ENCODE results near the gene PACS1. TPM values are rescaled to one million over a fixed set of nuclear protein-coding genes. Genes with fewer than 3 reads are reported as not detected.

PACS1 gene
- total RNA-seq, 2 experiments from 2014 or later = 76.3 to 78.3 TPM

GRCh38 chr11:66131937-66132632 is 62.0 kb downstream of the PACS1 start:
- Mint-ChIP-seq H3K9me3 (no peaks in the 10 kb centered on the region), H3K27ac (peak overlapping the region; percentile 75), H3K36me3 (ENCODE audit: low read depth) (peaks cover 5% of the 10 kb centered on the region), H3K4me3 (no peak overlapping the region), H3K4me1 (ENCODE audit: low read depth) (peaks cover 69% of the 10 kb centered on the region), H3K27me3 (no peaks in the 10 kb centered on the region)
- CTCF ChIA-PET = interaction anchor here (2.1 to 9.8 kb wide), 2 partner anchors 11 to 63 kb away, joined by 10 to 112 read pairs; partner anchors contain the start of gene PACS1
- DNase-seq (no peak), ATAC-seq (peak; percentile 6)
- intact Hi-C loops (cut with micrococcal nuclease) = no loop called here
- POLR2A ChIA-PET = no interaction called here
- no peak for TF ChIP-seq CTCF (IDR thresholded peaks at IDR 0.05)

- CTCF ChIA-PET = interaction anchor here (0.8 to 9.8 kb wide), 17 partner anchors 8 to 131 kb away, joined by 3 to 112 read pairs (median 5); partner anchors contain the start of genes BANF1, PACS1 and SF3B2
- ATAC-seq = no peak
- Mint-ChIP-seq H3K27me3 (no peaks in the 10 kb centered on the region), H3K9me3 (no peaks in the 10 kb centered on the region), H3K27ac (no peak overlapping the region), H3K36me3 (ENCODE audit: low read depth) (peaks cover 5% of the 10 kb centered on the region), H3K4me1 (ENCODE audit: low read depth) (peaks cover 70% of the 10 kb centered on the region), H3K4me3 (no peak overlapping the region)
- TF ChIP-seq CTCF (IDR thresholded peaks at IDR 0.05) = no peak
- intact Hi-C loops (cut with micrococcal nuclease) = no loop called here
- DNase-seq = no peak
- POLR2A ChIA-PET = interaction anchor here (1.0 to 1.6 kb wide), 3 partner anchors 17 to 65 kb away, joined by 3 to 4 read pairs (median 4); no protein-coding TSS in a partner anchor
These were observed 63.2 kb downstream of the PACS1 start for GRCh38 chr11:66133216-66133775.

GRCh38 chr11:66136752-66137123 is 66.7 kb downstream of the PACS1 start:
- ChIA-PET CTCF (interaction anchor here (0.7 to 9.8 kb wide), 6 partner anchors 10 to 92 kb away, joined by 3 to 112 read pairs (median 6); partner anchors contain the start of gene PACS1), POLR2A (interaction anchor here (0.6 to 1.5 kb wide), 5 partner anchors 9 to 243 kb away, joined by 3 to 7 read pairs (median 4); no protein-coding TSS in a partner anchor)
- Mint-ChIP-seq H3K4me3 (no peak overlapping the region), H3K36me3 (ENCODE audit: low read depth) (peaks cover 10% of the 10 kb centered on the region), H3K9me3 (no peaks in the 10 kb centered on the region), H3K27ac (peak overlapping the region; percentile 62), H3K4me1 (ENCODE audit: low read depth) (peaks cover 62% of the 10 kb centered on the region), H3K27me3 (no peaks in the 10 kb centered on the region)
- TF ChIP-seq CTCF (IDR thresholded peaks at IDR 0.05) = no peak
- DNase-seq (peak; percentile 58), ATAC-seq (no peak)
- intact Hi-C loops (cut with micrococcal nuclease) = no loop called here

- Mint-ChIP-seq H3K27ac (peak overlapping the region; percentile 70), H3K36me3 (ENCODE audit: low read depth) (peaks cover 11% of the 10 kb centered on the region), H3K4me1 (ENCODE audit: low read depth) (peaks cover 65% of the 10 kb centered on the region), H3K27me3 (no peaks in the 10 kb centered on the region), H3K9me3 (no peaks in the 10 kb centered on the region), H3K4me3 (no peak overlapping the region)
- ChIA-PET POLR2A (interaction anchor here (0.6 to 1.0 kb wide), 2 partner anchors 26 to 41 kb away, joined by 3 read pairs; no protein-coding TSS in a partner anchor), CTCF (interaction anchor here (1.0 to 1.6 kb wide), 3 partner anchors 13 to 71 kb away, joined by 3 to 6 read pairs (median 3); no protein-coding TSS in a partner anchor)
- TF ChIP-seq CTCF (IDR thresholded peaks at IDR 0.05) = no peak
- ATAC-seq (no peak), DNase-seq (no peak)
- intact Hi-C loops (cut with micrococcal nuclease) = no loop called here
These were observed 69.8 kb downstream of the PACS1 start for GRCh38 chr11:66139817-66140404.

All from activated CD8-positive, alpha-beta T cell treated with anti-CD3 and anti-CD28 coated beads for 36 hours (primary cell).